ENCODE data around the gene RSPH1. TPM values are rescaled to one million over a fixed set of nuclear protein-coding genes. Genes with fewer than 3 reads are reported as not detected.

RSPH1 gene
- polyA plus RNA-seq, 1 experiment: not detected

- Histone ChIP-seq H3K27me3 (ENCODE audit: control insufficient read depth, insufficient read depth, low read length) (peaks cover 17% of the 10 kb centered on the region), H3K4me3 (ENCODE audit: low read depth, low read length) (no peak overlapping the region), H3K9me3 (ENCODE audit: control insufficient read depth, insufficient read depth, low read length) (no peaks in the 10 kb centered on the region), H3K27ac (ENCODE audit: low read depth, low read length) (no peak overlapping the region)
- POLR2A ChIA-PET: no interaction called here
- CTCF ChIA-PET: no interaction called here
- DNase-seq (ENCODE audit: low read depth, low spot score): no peak
- TF ChIP-seq, protein P1, sequence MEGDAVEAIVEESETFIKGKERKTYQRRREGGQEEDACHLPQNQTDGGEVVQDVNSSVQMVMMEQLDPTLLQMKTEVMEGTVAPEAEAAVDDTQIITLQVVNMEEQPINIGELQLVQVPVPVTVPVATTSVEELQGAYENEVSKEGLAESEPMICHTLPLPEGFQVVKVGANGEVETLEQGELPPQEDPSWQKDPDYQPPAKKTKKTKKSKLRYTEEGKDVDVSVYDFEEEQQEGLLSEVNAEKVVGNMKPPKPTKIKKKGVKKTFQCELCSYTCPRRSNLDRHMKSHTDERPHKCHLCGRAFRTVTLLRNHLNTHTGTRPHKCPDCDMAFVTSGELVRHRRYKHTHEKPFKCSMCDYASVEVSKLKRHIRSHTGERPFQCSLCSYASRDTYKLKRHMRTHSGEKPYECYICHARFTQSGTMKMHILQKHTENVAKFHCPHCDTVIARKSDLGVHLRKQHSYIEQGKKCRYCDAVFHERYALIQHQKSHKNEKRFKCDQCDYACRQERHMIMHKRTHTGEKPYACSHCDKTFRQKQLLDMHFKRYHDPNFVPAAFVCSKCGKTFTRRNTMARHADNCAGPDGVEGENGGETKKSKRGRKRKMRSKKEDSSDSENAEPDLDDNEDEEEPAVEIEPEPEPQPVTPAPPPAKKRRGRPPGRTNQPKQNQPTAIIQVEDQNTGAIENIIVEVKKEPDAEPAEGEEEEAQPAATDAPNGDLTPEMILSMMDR (IDR thresholded peaks at IDR 0.05; ENCODE audit: low read depth, low read length): no peak
Measured at GRCh38 chr21:42508371-42508770, 12.3 kb upstream of the RSPH1 start.

DNA sequence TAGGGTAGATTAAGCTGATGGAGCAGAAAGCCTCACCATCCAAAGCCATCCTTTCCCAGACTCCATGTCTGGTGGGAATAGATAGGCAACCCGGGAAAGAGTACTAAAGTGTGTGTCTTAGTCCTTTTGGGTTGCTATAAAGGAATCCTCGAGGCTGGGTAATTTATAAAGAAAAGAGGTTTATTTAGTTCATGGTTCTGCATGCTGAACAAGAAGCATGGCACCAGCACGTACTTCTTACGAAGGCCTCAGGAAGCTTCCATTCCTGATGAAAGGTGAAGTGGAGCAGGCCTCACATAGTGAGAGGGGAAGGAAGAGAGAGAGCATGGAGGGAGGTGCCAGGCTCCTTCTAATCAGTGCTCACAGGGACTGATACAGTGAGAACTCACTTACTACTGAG, 11.4 kb upstream of the RSPH1 start:
- CTCF ChIA-PET: no interaction called here
- DNase-seq (ENCODE audit: low read depth, low spot score): no peak
- H3K27ac ChIP-seq (ENCODE audit: low read depth, low read length): no peak overlapping the region
- H3K27me3 ChIP-seq (ENCODE audit: control insufficient read depth, insufficient read depth, low read length): peaks cover 8% of the 10 kb centered on the region
- H3K4me3 ChIP-seq (ENCODE audit: low read depth, low read length): no peak overlapping the region
- H3K9me3 ChIP-seq (ENCODE audit: control insufficient read depth, insufficient read depth, low read length): no peaks in the 10 kb centered on the region
- TF ChIP-seq, protein P1 (IDR thresholded peaks at IDR 0.05; ENCODE audit: low read depth, low read length): no peak
- POLR2A ChIA-PET: no interaction called here

DNA sequence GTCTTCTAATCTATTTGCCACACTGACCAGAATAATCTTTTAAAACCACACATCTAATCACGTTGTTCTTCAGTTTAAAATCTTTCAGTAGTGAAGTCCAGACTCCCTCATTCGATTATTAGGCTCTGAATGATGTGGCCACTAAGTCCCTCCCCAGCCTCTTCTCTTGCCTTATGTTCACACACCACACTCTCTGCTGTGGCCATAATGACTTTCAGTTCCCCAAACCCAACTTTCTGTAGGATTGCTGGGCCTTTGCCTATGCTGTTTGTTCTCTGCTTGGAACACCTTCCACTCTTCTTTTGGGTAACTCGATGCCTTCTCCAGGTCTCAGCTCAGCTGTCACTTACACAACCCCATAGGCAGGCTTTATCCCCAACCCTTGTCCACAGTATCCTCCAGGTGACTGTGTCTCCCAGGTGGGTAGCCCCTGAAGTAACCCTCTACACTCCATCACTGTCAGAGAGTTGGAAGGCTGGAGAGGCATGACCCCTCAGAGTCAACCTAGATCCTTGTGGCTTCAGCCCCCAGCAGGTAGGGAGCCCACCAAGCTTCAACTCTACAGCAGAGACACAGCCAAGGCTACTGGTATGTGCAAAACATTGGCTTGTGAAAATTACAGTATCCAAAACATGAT, 9.2 kb upstream of the RSPH1 start:
- DNase-seq (ENCODE audit: low read depth, low spot score): no peak
- Histone ChIP-seq H3K9me3 (ENCODE audit: control insufficient read depth, insufficient read depth, low read length) (no peaks in the 10 kb centered on the region), H3K4me3 (ENCODE audit: low read depth, low read length) (no peak overlapping the region), H3K27me3 (ENCODE audit: control insufficient read depth, insufficient read depth, low read length) (peaks cover 4% of the 10 kb centered on the region), H3K27ac (ENCODE audit: low read depth, low read length) (no peak overlapping the region)
- TF ChIP-seq, protein P1 (IDR thresholded peaks at IDR 0.05; ENCODE audit: low read depth, low read length): no peak
- ChIA-PET CTCF (no interaction called here), POLR2A (no interaction called here)

DNA sequence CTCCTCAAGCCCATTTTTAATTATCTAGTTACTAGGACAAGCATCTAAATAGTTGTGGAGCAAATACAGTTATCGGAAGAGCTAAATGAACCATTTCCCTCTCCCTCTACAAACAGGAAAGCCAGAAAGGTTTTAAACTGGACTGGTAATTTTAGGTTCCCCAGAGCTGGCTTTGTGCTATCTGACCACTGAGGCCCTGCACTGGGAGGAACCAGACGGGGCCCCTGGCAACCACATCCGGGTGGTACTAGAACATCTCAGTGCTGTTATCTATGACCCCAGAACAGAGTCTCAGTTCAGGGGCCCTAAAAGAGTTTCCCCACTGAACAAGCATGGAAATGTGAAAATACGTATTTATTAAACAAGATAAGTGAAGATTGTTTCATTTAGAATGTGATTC, 7.7 kb upstream of the RSPH1 start:
- H3K27me3 ChIP-seq (ENCODE audit: control insufficient read depth, insufficient read depth, low read length): no peaks in the 10 kb centered on the region
- DNase-seq (ENCODE audit: low read depth, low spot score): no peak
- ChIA-PET POLR2A (no interaction called here), CTCF (no interaction called here)
- no peak overlapping the region for H3K4me3 ChIP-seq (ENCODE audit: low read depth, low read length)
- H3K27ac ChIP-seq (ENCODE audit: low read depth, low read length): no peak overlapping the region
- TF ChIP-seq, protein P1 (IDR thresholded peaks at IDR 0.05; ENCODE audit: low read depth, low read length): no peak
- no peaks in the 10 kb centered on the region for H3K9me3 ChIP-seq (ENCODE audit: control insufficient read depth, insufficient read depth, low read length)

- H3K27ac ChIP-seq (ENCODE audit: low read depth, low read length): no peak overlapping the region
- H3K27me3 ChIP-seq (ENCODE audit: control insufficient read depth, insufficient read depth, low read length): no peaks in the 10 kb centered on the region
- DNase-seq (ENCODE audit: low read depth, low spot score): no peak
- ChIA-PET POLR2A (no interaction called here), CTCF (no interaction called here)
- TF ChIP-seq, protein P1 (IDR thresholded peaks at IDR 0.05; ENCODE audit: low read depth, low read length): no peak
- H3K9me3 ChIP-seq (ENCODE audit: control insufficient read depth, insufficient read depth, low read length): peaks cover 4% of the 10 kb centered on the region; the same call in 1 of the 2 replicates
- no peak overlapping the region for H3K4me3 ChIP-seq (ENCODE audit: low read depth, low read length)
Measured at GRCh38 chr21:42500736-42501135, 4.7 kb upstream of the RSPH1 start.
